Dermis microvascular lymphatic vessel endothelial cell (primary cell): ENCODE results near the gene TSPAN17. TPM values are rescaled to one million over a fixed set of nuclear protein-coding genes. Genes with fewer than 3 reads are reported as not detected.
"Not testable (repeated sequence)": the region's sequence is repeated elsewhere in the genome, so short reads cannot be mapped to it uniquely, and the experiment has no call there.

Experiments
- DNase-seq, 2 donors: peaks; one replicate each; pipeline versions ENCODE4 v3.0.0 to v3.0.0-alpha.2; 2010; ENCODE audit warnings: low read depth in 2 of 2
- total RNA-seq: library from RNA; depleted of rRNA; stranded (reverse); fragments of >200 nt; gene quantifications from 2 replicates; pipeline ENCODE4 v1.2.1, GENCODE V29; 2014

TSPAN17 gene
- 36.5 and 47.7 TPM in 2 replicates for total RNA-seq

- DNase-seq = peak; percentile 96 to 99
Measured at GRCh38 chr5:176647030-176647842, at the start of gene TSPAN17. Gene TSPAN17 (plus strand): TSS chr5:176647484. CDS start chr5:176647616, 132 bp downstream.

- DNase-seq = not testable (repeated sequence)
Measured at GRCh38 chr5:176599749-176600430, 47.4 kb upstream of the TSPAN17 start.

- no peak for DNase-seq
Measured at GRCh38 chr5:176601901-176602482, 45.3 kb upstream of the TSPAN17 start.

GRCh38 chr5:176603091-176603490, 44.2 kb upstream of the TSPAN17 start:
- DNase-seq = no peak

GRCh38 chr5:176606032-176606431, 41.3 kb upstream of the TSPAN17 start:
- no peak for DNase-seq

GRCh38 chr5:176606875-176607274, 40.4 kb upstream of the TSPAN17 start:
- no peak for DNase-seq

- no peak for DNase-seq
Measured at GRCh38 chr5:176608142-176608705, 39.1 kb upstream of the TSPAN17 start.

- DNase-seq = no peak
Measured at GRCh38 chr5:176608937-176609723, 38.2 kb upstream of the TSPAN17 start.

- peak in 1 of 2 donors; percentile 57 for DNase-seq
Measured at GRCh38 chr5:176609724-176610434, 37.4 kb upstream of the TSPAN17 start, which contains the start of gene GPRIN1. Gene GPRIN1 (minus strand): TSS chr5:176610156. CDS start chr5:176599834, 10,322 bp downstream.

GRCh38 chr5:176610435-176610773, 36.9 kb upstream of the TSPAN17 start:
- no peak for DNase-seq

GRCh38 chr5:176611435-176611834, 35.8 kb upstream of the TSPAN17 start:
- DNase-seq = peak; percentile 61 to 85

GRCh38 chr5:176612008-176612407, 35.3 kb upstream of the TSPAN17 start:
- no peak for DNase-seq

GRCh38 chr5:176612855-176613254, 34.4 kb upstream of the TSPAN17 start:
- DNase-seq = no peak

GRCh38 chr5:176614805-176615478, 32.3 kb upstream of the TSPAN17 start:
- peak in 1 of 2 donors; percentile 81 for DNase-seq

GRCh38 chr5:176616511-176616910, 30.8 kb upstream of the TSPAN17 start:
- no peak for DNase-seq

- DNase-seq = no peak
Measured at GRCh38 chr5:176618783-176619182, 28.5 kb upstream of the TSPAN17 start.

GRCh38 chr5:176619203-176619568, 28.1 kb upstream of the TSPAN17 start:
- peak; percentile 43 to 92 for DNase-seq

GRCh38 chr5:176619569-176620332, 27.5 kb upstream of the TSPAN17 start:
- DNase-seq = no peak

- no peak for DNase-seq
Measured at GRCh38 chr5:176620333-176620981, 26.8 kb upstream of the TSPAN17 start.
